ENCODE results near the gene NUAK1.

The NUAK1 gene

DNA sequence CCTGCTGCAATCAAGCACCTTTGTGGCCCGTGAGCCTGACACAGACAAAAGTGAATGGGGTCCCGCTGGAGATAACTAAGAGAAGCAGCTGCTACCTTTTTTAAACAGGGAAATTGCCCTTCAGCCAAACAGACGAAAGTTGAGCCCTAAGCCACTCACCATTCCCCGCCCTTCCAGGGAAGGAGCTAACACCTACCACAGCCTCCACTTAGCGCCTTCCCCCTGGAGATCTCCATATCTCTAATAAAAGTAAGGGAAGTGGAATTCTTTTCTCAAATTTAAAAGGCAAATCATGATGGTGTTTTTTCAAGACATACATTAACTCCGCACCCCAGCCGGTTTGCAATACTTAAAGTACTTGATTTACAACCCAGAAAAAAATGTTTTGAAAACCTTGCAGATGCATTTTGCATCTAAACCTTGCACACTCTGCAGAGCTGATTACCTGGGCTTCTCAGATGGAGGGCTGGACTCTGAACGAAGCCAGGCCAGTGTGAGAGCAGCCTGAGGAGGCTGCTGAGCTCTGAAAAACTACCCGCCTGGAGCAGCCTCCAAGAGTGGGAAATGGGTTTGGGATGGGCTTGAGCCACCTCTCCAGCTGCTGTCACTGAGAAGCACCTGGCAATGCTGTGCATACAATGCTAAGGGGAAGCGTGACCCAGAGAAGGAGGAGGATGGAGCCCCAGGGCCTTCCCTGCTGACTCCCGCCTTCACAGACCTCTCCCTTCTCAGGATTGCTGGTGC is 10.0 kb downstream of the NUAK1 start:
- H3K27me3 ChIP-seq (ENCODE audit: insufficient read depth, low read depth): no peaks in the 10 kb centered on the region
- H2AFZ ChIP-seq (ENCODE audit: low read depth): no peak overlapping the region
- peaks cover 40% of the 10 kb centered on the region; the same call in 1 of the 2 replicates for H3K79me2 ChIP-seq (ENCODE audit: insufficient read depth, low read depth)
- no peak overlapping the region for H3K4me2 ChIP-seq
- H3K9ac ChIP-seq: no peak overlapping the region
- no peaks in the 10 kb centered on the region for H4K20me1 ChIP-seq (ENCODE audit: insufficient read depth)
- no peak overlapping the region for H3K27ac ChIP-seq
- H3K4me1 ChIP-seq (ENCODE audit: low read depth, poor library complexity, severe bottlenecking): no peaks in the 10 kb centered on the region
- no peaks in the 10 kb centered on the region for H3K36me3 ChIP-seq (ENCODE audit: insufficient read depth)
- TF ChIP-seq, protein P1, sequence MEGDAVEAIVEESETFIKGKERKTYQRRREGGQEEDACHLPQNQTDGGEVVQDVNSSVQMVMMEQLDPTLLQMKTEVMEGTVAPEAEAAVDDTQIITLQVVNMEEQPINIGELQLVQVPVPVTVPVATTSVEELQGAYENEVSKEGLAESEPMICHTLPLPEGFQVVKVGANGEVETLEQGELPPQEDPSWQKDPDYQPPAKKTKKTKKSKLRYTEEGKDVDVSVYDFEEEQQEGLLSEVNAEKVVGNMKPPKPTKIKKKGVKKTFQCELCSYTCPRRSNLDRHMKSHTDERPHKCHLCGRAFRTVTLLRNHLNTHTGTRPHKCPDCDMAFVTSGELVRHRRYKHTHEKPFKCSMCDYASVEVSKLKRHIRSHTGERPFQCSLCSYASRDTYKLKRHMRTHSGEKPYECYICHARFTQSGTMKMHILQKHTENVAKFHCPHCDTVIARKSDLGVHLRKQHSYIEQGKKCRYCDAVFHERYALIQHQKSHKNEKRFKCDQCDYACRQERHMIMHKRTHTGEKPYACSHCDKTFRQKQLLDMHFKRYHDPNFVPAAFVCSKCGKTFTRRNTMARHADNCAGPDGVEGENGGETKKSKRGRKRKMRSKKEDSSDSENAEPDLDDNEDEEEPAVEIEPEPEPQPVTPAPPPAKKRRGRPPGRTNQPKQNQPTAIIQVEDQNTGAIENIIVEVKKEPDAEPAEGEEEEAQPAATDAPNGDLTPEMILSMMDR (conservative IDR thresholded peaks at IDR 0.05; ENCODE audit: low read depth, low read length): no peak
- no peak overlapping the region for H3K4me3 ChIP-seq (IDR thresholded peaks at IDR 0.05; ENCODE audit: insufficient read depth, low read depth, low read length)

DNA sequence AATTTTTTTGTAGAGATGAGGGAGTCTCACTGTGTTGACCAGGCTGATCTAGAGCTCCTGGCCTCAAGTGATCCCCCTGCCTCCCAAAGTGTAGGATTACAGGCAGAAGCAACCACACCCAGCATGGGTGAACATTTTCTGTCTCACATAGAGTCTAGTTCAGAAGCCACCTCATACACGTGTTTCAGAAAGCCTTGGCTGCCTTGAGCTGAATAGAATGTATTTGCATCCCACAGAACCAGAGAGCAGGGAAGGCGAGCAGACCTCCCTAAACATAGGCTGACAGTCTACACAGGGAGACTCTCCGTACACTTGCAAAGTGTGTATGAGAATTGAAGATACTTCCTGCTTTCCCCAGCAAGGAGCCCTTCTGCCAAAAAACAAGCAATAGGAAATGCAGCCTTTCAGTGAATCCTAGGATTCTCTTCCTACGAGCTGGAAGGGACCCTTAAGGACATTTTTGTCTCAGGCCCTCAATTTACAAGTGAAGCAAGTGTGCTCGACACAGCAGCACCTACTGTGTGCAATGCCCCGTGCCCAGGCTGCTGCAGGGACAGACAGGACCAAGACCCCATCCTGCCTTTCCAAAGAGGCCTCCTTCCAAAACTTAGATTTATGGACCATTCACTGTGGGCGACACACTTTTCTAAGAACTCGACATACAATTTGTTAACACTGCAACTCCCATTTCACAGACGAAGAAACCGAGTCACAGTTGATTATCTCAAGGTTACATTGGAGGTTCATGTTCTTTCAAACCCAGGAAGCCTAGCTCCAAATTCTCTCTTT is 11.2 kb downstream of the NUAK1 start:
- Histone ChIP-seq H3K27me3 (ENCODE audit: insufficient read depth, low read depth) (no peaks in the 10 kb centered on the region), H3K27ac (no peak overlapping the region), H2AFZ (ENCODE audit: low read depth) (no peak overlapping the region), H3K4me1 (ENCODE audit: low read depth, poor library complexity, severe bottlenecking) (no peaks in the 10 kb centered on the region), H3K9ac (no peak overlapping the region), H3K79me2 (ENCODE audit: insufficient read depth, low read depth) (peaks cover 34% of the 10 kb centered on the region; the same call in 1 of the 2 replicates), H3K4me3 (IDR thresholded peaks at IDR 0.05; ENCODE audit: insufficient read depth, low read depth, low read length) (no peak overlapping the region), H4K20me1 (ENCODE audit: insufficient read depth) (no peaks in the 10 kb centered on the region), H3K4me2 (no peak overlapping the region), H3K36me3 (ENCODE audit: insufficient read depth) (no peaks in the 10 kb centered on the region)
- TF ChIP-seq, protein P1 (conservative IDR thresholded peaks at IDR 0.05; ENCODE audit: low read depth, low read length): no peak

DNA sequence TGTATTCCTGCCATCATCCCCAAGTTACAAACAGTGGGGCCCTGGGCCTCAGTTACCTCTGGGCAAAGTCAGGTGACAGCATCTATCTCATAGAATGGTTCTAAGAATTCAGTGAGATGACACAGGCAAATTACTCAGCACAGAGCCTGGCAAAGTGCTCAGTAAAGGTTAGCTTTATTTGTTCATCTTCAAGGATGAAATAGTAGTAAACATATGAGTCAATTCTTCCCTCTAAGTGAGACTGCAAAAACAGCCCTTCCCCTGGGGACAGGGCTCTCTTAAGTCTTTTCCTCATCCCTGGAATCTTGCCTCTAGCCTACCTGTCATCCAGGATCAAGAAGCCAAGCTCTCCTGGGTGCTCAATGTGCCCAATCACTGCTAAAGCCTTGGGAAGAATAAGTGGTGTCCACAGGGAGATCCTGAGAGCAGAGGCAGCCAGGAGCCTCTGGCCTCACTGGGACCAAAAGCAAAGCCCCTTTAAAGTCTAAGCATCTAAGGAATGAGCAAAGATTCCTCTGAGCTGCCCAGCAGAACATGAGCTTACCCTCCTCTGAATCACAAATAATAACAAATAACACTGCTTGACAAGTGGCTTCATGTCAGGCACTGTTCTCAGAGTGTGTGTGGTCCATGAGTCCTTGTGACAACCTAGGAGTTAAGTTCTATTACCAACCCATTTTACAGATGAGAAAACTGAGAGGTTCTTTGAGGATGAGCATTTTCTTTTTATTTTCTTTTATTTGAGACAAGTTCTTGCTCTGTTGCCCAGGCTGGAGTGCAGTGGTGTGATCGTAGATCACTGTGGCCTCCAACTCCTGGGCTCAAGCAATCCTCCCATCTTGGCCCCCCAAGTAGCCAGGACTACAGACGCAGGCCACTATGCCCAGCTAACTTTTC is 12.1 kb downstream of the NUAK1 start:
- Histone ChIP-seq H3K4me3 (IDR thresholded peaks at IDR 0.05; ENCODE audit: insufficient read depth, low read depth, low read length) (no peak overlapping the region), H2AFZ (ENCODE audit: low read depth) (no peak overlapping the region), H3K9ac (no peak overlapping the region), H4K20me1 (ENCODE audit: insufficient read depth) (no peaks in the 10 kb centered on the region), H3K36me3 (ENCODE audit: insufficient read depth) (no peaks in the 10 kb centered on the region), H3K27me3 (ENCODE audit: insufficient read depth, low read depth) (no peaks in the 10 kb centered on the region), H3K4me2 (no peak overlapping the region), H3K79me2 (ENCODE audit: insufficient read depth, low read depth) (peaks cover 25% of the 10 kb centered on the region; the same call in 1 of the 2 replicates), H3K27ac (no peak overlapping the region), H3K4me1 (ENCODE audit: low read depth, poor library complexity, severe bottlenecking) (no peaks in the 10 kb centered on the region)
- TF ChIP-seq, protein P1 (conservative IDR thresholded peaks at IDR 0.05; ENCODE audit: low read depth, low read length): no peak

DNA sequence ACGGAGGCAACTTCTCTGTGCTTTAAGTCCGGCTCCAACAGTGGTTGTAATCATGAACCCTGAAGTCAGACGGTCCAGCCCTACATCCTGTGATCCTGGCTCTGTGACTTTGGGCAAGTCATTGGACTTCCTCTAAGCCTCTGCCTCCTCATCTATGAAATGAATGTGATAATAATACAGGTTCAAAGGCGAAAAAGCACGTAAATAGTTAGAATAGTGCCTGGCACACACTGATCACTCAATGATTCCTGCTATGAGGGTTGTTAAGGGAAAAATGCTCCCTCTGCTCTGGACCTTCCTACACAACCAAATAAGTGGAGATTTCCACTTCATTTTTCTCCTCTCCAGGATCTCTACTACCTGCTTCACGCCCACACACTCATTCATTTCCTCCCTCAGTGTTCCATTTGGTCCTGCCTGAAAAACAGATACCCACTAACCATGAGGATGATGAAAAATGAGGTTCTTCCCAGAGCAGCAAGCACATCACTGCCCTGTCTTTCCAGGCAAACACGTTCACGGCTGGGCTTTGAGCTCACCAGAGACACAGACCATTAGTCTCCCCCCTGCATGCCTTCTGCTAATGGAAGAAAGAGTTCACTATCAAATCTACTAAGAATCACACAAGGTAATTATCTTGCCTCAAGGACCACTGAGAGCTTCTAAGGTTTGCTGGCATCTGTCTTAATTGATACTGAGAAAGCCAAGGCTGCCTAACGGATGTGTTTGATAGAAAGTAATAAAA is 13.2 kb downstream of the NUAK1 start:
- H3K36me3 ChIP-seq (ENCODE audit: insufficient read depth): no peaks in the 10 kb centered on the region
- H3K27ac ChIP-seq: no peak overlapping the region
- H3K4me3 ChIP-seq (IDR thresholded peaks at IDR 0.05; ENCODE audit: insufficient read depth, low read depth, low read length): no peak overlapping the region
- no peaks in the 10 kb centered on the region for H4K20me1 ChIP-seq (ENCODE audit: insufficient read depth)
- no peaks in the 10 kb centered on the region for H3K4me1 ChIP-seq (ENCODE audit: low read depth, poor library complexity, severe bottlenecking)
- H3K27me3 ChIP-seq (ENCODE audit: insufficient read depth, low read depth): no peaks in the 10 kb centered on the region
- no peak overlapping the region for H3K9ac ChIP-seq
- peaks cover 18% of the 10 kb centered on the region; the same call in 1 of the 2 replicates for H3K79me2 ChIP-seq (ENCODE audit: insufficient read depth, low read depth)
- no peak overlapping the region for H2AFZ ChIP-seq (ENCODE audit: low read depth)
- H3K4me2 ChIP-seq: no peak overlapping the region
- TF ChIP-seq, protein P1 (conservative IDR thresholded peaks at IDR 0.05; ENCODE audit: low read depth, low read length): no peak

Data from KMS-11 (cell line).